Hematopoietic multipotent progenitor cell treated with erythropoietin and hydrocortisone succinate and interleukin-3 and kit ligand, for 15 days (in vitro differentiated cells): ENCODE results near the gene LYPD3.
A peak's percentile ranks its signal among the peaks of the same experiment; 100 is the strongest.
"Not testable (repeated sequence)": the region's sequence is repeated elsewhere in the genome, so short reads cannot be mapped to it uniquely, and the experiment has no call there.

Experiments used
- DNase-seq: peaks from one replicate; pipeline ENCODE4 v3.0.0-alpha.2; 2015; ENCODE audit warnings: low spot score

The LYPD3 gene

GRCh38 chr19:43461303-43461702, 4.1 kb downstream of the LYPD3 start:
- no peak for DNase-seq

DNA sequence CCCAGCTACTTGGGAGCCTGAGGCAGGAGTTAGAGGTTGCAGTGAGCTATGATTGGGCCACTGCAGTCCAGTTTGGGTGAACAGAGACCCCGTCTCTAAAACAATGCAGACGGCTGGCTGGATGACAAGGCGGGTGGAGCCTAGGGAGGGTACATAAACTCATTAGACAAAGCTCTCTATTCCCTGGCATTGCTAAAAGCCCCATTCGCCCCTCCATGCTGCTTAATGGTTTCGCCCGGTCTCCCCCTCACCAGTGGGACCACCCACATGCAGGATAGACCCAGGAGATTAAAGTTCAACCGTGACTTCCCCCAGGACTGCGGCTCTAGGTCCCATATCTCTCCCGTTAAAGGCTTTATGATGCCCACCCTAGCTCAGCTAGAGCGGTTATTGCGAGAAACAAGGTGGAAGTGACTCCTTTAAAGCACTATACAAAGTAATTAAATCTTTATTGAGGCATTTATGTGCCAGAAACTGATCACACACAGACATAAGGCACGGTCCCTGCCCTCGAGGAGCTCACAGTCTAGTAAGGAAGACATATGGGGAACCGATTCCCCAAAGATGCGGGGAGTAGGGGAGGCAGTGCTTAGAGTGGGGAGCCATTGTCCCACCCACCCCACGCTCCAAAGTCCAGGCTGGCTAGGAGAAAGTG, 4.9 kb downstream of the LYPD3 start:
- DNase-seq, result no peak

DNA sequence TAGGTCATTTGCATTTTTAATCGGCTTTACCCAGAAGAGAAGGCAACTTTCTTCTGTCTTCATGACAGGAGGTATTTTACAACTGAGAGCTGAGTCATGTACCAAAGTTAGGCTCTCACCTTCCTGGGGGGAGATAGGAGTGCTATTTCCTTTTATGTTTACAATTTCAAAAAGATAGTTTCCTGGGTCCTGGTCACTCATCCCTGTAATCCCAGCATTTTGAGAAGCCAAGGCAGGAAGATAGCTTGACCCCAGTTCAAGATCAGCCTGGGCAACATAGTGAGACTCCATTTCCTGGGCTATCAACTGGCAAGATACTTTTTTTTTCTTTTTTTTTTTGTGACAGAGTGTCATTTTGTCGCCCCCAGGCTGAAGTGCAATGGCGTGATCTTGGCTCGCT, 7.6 kb downstream of the LYPD3 start:
- DNase-seq, result no peak

DNA sequence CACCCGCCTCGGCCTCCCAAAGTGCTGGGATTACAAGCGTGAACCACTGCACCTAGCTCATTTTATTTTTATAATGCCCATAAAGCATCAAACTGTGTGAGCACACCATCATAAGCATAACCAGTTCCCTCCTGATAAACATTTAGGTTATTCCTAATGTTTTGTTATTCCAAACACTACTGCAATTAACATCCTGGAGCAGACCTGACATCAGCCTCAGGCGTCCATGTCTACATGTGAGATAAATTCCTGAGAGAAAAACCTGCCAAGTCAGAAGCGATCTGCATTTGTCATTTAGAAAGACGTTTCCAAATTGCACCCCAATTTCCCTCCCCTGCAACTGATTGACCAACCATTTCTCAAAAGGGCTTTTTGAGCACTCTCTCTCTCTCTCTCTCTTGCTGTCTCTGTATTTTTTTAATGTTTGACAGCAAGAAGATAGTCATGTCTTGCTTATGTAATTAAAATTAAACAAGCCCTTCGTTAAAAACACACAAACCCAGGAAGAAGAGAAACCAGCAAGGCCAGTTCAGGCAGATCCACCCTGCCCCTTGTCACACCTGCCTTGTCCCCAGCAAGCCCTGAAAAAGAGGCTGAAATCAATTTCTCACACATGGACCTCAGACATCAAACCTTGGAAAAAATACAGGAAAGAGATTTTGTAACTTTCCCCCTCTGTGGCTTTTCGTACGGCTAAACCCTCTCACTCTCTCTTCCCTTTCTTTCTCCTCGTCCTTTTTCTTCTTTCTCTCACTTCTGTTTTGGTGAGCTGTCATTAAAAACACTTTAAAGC, 9.9 kb downstream of the LYPD3 start:
- DNase-seq, result no peak

GRCh38 chr19:43454031-43454430, 11.4 kb downstream of the LYPD3 start:
- no peak for DNase-seq

DNA sequence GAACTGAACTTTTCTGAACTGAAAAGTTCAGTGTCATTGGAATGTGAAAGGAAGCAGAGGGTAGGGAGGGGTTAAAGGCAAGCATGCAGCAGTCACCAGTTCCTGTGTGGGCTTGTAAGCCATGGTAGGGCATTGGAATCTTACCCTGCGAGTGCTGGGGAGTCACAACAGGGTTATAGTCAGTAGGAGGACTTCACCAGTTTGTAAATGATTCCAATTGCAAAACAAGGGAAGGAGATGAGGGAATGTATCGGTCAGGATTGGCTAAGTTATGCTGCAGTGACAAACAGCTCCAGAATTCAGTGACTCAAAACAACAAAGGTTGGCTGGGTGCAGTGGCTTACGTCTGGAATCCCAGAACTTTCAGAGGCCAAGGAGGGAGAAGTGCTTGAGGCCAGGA, 12.8 kb downstream of the LYPD3 start:
- no peak for DNase-seq

GRCh38 chr19:43450545-43450997, 14.8 kb downstream of the LYPD3 start:
- no peak for DNase-seq

DNA sequence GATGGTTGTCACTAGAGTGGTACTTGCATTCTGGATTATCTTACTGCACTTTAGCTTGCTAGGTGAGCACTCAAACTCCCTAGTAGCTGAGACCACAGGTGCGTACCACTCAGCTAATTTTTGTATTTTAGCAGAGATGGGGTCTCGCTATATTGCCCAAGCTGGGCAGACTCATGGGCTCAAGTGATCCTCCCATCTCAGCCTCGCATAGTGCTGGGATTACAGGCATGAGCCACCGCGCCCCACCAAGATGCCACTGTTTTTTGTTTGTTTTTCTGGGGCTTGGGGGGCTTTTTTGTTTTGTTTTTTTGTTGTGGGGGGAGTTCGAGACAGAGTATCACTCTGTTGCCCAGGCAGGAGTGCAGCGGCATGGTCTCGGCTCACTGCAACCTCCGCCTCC, 17.8 kb downstream of the LYPD3 start:
- DNase-seq, result no peak

GRCh38 chr19:43446746-43447489, 18.5 kb downstream of the LYPD3 start:
- DNase-seq, result peak; percentile 77

GRCh38 chr19:43445426-43445825, 20.0 kb downstream of the LYPD3 start:
- DNase-seq, result no peak

DNA sequence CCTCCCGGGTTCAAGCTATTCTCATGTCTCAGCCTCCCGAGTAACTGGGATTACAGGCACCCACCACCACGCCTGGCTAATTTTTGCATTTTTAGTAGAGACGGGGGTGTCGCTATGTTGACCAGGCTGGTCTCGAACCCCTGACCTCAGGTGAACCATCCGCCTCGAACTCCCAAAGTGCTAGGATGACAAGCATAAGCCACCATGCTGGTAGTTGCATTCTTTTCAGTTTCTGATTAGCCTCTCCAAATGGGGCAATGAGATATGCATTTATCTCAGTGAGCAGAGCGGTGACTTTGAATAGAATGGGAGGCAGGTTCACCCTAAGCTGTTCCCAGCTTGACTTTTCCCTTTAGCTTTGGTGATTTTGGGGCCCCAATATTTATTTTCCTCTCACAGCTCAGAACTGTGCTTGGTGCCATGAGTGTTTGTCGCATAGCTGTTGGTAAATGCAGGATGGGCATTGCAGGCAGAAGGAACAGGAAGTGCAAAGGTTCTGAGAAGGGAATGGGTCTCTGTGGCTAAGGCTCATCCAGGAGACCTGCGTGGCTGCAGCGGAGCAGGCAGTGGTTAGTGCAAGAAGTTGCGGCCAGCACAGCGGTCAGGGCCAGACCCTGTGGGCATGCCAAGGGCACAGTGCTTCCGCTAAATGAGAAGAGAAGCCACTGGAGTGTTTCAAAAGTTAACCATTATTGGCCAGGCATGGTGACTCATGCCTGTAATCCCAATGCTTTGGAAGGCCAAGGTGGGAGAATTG, 20.7 kb downstream of the LYPD3 start:
- DNase-seq, result no peak

DNA sequence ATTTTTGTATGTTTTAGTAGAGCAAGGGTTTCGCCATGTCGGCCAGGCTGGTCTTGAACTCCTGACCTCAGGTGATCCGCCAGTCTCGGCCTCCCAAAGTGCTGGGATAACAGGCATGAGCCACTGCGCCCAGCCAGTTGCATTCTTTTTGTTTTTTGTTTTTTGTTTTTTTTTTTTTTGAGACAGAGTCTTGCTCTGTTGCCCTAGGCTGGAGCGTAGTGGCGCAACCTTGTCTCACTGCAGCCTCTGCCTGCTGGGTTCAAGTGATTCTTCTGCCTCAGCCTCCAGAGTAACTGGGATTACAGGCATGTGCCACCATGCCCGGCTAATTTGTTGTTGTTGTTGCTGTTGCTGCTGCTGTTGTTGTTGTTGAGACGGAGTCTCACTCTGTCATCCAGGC, 21.3 kb downstream of the LYPD3 start:
- DNase-seq, result not testable (repeated sequence)

DNA sequence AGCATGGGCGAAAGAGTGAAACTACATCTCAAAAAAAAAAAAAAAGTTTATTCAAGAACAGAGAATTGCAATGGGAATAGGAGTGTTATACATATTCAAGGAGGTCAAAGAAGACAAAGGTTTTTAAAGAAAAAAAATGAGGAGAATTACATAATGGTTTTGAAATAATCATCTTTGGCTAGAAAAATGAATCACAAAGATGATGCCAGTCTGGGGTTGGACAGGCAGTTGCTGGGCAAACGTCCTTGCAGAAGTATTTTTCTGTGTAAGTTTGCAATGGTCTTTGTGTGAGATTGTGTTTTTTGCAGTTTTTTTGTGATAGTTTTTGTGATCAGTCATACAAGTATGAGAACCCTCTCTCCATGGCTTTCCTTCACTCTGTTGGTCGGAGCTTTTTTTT, 23.7 kb downstream of the LYPD3 start:
- no peak for DNase-seq

GRCh38 chr19:43439709-43440063, 25.7 kb downstream of the LYPD3 start:
- DNase-seq, result no peak

DNA sequence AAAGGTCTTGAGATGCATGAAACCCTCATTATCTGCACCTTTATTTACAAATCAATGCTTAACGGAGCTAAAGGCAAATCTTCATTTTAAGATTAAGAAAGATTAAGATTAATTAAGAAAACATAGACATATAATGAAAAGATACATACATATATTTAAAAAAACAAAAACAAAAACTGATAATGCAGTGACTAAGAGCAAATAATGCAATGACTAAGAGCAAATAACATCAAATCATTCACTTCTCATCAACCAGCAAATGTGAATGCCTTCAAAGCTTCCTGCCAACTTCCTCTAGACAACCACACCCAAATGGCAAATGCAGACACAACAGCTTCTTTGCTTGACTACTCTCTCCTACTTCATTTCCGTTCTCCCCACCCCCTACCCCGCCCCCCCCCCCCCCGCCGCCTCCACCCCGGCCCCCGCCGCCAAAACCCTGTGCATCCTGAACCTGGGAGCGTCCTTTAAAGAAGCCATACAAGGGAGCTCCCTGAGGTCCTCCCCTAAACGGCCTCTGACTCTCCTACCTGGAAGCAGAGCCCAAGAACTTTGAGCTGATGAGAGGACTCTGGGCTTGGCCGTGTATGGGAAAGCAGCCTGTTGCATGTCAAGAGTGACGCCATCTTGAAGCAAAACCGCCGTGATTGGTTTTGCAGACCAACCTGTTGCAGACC, 26.2 kb downstream of the LYPD3 start:
- DNase-seq, result no peak

DNA sequence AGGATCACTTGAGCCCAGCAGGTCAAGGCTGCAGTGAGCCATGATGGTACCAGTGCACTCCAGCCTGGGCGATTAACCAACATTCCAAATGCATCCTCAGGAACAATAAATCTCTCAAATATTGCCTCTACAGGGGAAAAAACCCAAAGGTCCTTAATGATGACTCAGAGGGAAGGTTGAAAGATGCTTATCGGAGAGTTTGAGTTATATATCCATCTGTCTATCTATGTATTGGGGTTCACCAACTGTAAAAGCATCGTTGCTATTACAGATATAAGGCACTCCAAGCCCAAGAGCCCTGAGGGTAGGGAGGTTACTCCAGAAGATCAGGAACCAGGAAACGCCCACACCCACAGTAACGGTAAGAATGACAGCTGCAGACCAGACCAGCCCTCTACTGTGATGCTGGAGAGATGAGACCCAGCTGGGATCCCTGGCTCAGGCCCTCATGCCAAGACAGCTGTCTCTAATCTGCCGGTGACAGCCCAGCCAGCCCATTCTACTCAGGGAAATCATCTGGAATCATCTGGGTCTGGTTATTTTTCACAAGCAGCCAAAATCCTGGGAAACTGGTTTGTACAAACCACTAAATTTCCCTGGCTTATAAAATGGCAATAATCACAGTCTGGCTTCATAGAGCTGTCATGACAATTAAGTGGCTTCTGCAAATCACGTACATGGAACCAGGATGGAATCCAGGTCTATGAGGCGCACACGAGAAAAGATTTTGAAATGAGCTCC, 26.9 kb downstream of the LYPD3 start:
- DNase-seq, result no peak

DNA sequence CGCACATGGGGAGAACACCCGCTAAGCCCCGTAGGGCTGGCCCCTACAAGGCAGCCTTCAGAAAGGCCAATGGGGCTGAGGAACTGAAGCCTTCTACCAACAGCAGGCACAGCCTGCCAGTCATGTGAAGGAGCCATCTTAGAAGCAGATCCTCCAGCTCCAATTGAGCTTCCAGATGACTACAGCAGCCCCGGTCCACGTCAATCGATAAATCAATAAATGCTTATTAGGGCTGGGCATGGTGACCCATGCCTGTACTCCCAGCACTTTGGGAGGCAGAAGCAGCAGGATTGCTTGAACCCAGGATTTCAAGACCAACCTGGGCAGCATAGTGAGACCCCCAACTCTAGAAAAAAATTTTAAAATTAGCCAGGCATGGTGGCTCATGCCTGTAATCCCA, 27.7 kb downstream of the LYPD3 start:
- no peak for DNase-seq

- DNase-seq, result not testable (repeated sequence)
These were observed 28.1 kb downstream of the LYPD3 start for GRCh38 chr19:43437284-43437683.

DNA sequence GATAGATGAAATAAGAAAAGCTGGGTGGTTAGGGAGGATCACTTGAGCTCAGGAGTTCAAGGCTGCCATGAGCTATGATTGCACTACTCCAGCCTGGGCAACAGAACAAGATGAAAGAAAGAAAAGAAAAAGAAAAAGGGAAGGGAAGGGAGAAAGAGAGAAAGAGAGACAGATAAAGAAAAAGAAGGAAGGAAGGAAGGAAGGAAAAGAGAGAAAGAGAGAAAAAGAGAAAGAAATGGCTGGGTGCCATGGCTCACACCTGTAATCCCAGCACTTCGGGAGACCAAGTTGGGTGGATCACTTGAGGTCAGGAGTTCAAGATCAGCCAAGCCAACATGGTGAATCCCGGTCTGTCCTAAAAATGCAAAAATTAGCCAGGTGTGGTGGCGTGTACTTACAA, 29.6 kb downstream of the LYPD3 start:
- no peak for DNase-seq

GRCh38 chr19:43433689-43434088, 31.7 kb downstream of the LYPD3 start:
- no peak for DNase-seq

GRCh38 chr19:43433358-43433673, 32.1 kb downstream of the LYPD3 start:
- no peak for DNase-seq
